Caki2 (cell line): ENCODE measurements around the gene KRT32. TPM values are rescaled to one million over a fixed set of nuclear protein-coding genes. Genes with fewer than 3 reads are reported as not detected.

Source experiments
- DNase-seq: peaks from one replicate; pipeline ENCODE4 v3.0.0-alpha.2; 2015; ENCODE audit warnings: low read depth
- in situ Hi-C: cut with HindIII; loops from 2 replicates; pipeline ENCODE4 v1.10.0; 2016; ENCODE audit warnings: low sequenced_read_pairs, low pct_unique_long_range_greater_than_20kb, mixed read lengths
- total RNA-seq: library from RNA; depleted of rRNA; stranded (reverse); fragments of >200 nt; shearing (Covaris generic); gene quantifications from 2 replicates; pipeline ENCODE4 v1.2.3, GENCODE V29; 2014; ENCODE audit warnings: low replicate concordance; rRNA removed

The KRT32 gene
- not detected in 2 replicates for total RNA-seq

- in situ Hi-C loops: no loop called here
- DNase-seq: no peak
These were observed at the start of gene KRT32 for GRCh38 chr17:41466988-41467387. Gene KRT32 (minus strand): TSS chr17:41467386. CDS start chr17:41467325, 61 bp downstream.

- in situ Hi-C loops: no loop called here
- DNase-seq: no peak
These were observed 49.7 kb upstream of the KRT32 start for GRCh38 chr17:41516830-41517283.

GRCh38 chr17:41516147-41516829, 49.1 kb upstream of the KRT32 start:
- no peak for DNase-seq
- in situ Hi-C loops: no loop called here

GRCh38 chr17:41513168-41513547, 46.0 kb upstream of the KRT32 start:
- no peak for DNase-seq
- in situ Hi-C loops: no loop called here

GRCh38 chr17:41512546-41513167, 45.5 kb upstream of the KRT32 start:
- no peak for DNase-seq
- in situ Hi-C loops: no loop called here

- DNase-seq: no peak
- in situ Hi-C loops: no loop called here
These were observed 44.5 kb upstream of the KRT32 start for GRCh38 chr17:41511716-41512115.

- in situ Hi-C loops: no loop called here
- no peak for DNase-seq
These were observed 43.9 kb upstream of the KRT32 start for GRCh38 chr17:41511116-41511515.

GRCh38 chr17:41510251-41511065, 43.3 kb upstream of the KRT32 start:
- no peak for DNase-seq
- in situ Hi-C loops: no loop called here

GRCh38 chr17:41507315-41507880, 40.2 kb upstream of the KRT32 start:
- in situ Hi-C loops: no loop called here
- no peak for DNase-seq

GRCh38 chr17:41505809-41506767, 38.9 kb upstream of the KRT32 start:
- in situ Hi-C loops: no loop called here
- no peak for DNase-seq

- DNase-seq: no peak
- in situ Hi-C loops: no loop called here
These were observed 38.0 kb upstream of the KRT32 start, which contains the start of gene KRT13 for GRCh38 chr17:41505007-41505808. Gene KRT13 (minus strand): TSS chr17:41505612. CDS start chr17:41505550, 62 bp downstream.

- in situ Hi-C loops: no loop called here
- DNase-seq: no peak
These were observed 37.2 kb upstream of the KRT32 start for GRCh38 chr17:41504246-41504977.

GRCh38 chr17:41503202-41503601, 36.0 kb upstream of the KRT32 start:
- no peak for DNase-seq
- in situ Hi-C loops: no loop called here

- DNase-seq: peak; percentile 73
- in situ Hi-C loops: no loop called here
These were observed 33.1 kb upstream of the KRT32 start for GRCh38 chr17:41500131-41500911.

GRCh38 chr17:41499714-41500113, 32.5 kb upstream of the KRT32 start:
- no peak for DNase-seq
- in situ Hi-C loops: no loop called here

- in situ Hi-C loops: no loop called here
- no peak for DNase-seq
These were observed 31.1 kb upstream of the KRT32 start for GRCh38 chr17:41498276-41498675.
